NT2/D1 (cell line): ENCODE measurements around the gene TBPL1.

Source experiments
- SUZ12 ChIP-seq: IDR thresholded peaks from 2 replicates; pipeline ENCODE4 v1.6.1; 2011; ENCODE audit not compliant: insufficient read length, insufficient read depth; ENCODE audit errors: extremely low read depth
- YY1 ChIP-seq: IDR thresholded peaks from 2 replicates; pipeline ENCODE4 v1.6.1; 2011; ENCODE audit not compliant: insufficient read length, insufficient read depth
- ZNF274 ChIP-seq: IDR thresholded peaks from 2 replicates; pipeline ENCODE4 v1.6.1; 2011; ENCODE audit warnings: mild to moderate bottlenecking, low read depth, low read length

- TF ChIP-seq YY1 = no peak
- no peak for TF ChIP-seq ZNF274
- no peak for TF ChIP-seq SUZ12
Observed at GRCh38 chr6:133923938-133924593, 29.0 kb upstream of the TBPL1 start.
